Sigmoid colon (tissue), 4 donors: ENCODE results near the gene TEX19.

Experiments used
- CTCF ChIP-seq, 4 experiments: fragments of 450-650 bp in 3 of 4; fragments of 200-600 bp in 1 of 4; IDR thresholded peaks; one replicate each; pipeline ENCODE4 v1.5.1; 2016 to 2019; ENCODE audit warnings: antibody characterized with exemption in 4 of 4, mild to moderate bottlenecking in 3 of 4, moderate library complexity in 2 of 4
- EP300 ChIP-seq, 4 donors: sonication (generic); formaldehyde crosslinking; IDR thresholded peaks; one replicate each; pipeline ENCODE4 v1.6.1; 2017; ENCODE audit warnings: antibody characterized with exemption in 4 of 4
- POLR2AphosphoS5 ChIP-seq, 4 donors: sonication (generic); formaldehyde crosslinking; IDR thresholded peaks; one replicate each; pipeline ENCODE4 v1.6.1; 2017; ENCODE audit warnings: antibody characterized with exemption in 4 of 4

GRCh38 chr17:82355770-82356427 lies 3.1 kb upstream of the TEX19 start:
- TF ChIP-seq CTCF (IDR thresholded peaks at IDR 0.05) (no peak), EP300 (IDR thresholded peaks at IDR 0.05) (no peak), POLR2AphosphoS5 (IDR thresholded peaks at IDR 0.05) (no peak)
